UCSD-AML1 (cell line): ENCODE measurements around the gene NEK11.

Experiments
- DNase-seq: peaks from one replicate; lab custom pipeline; 2025; ENCODE audit not compliant: unreplicated experiment; lab: John Stamatoyannopoulos, UW

Gene NEK11

GRCh38 chr3:131125684-131126083 is 99.0 kb downstream of the NEK11 start:
- DNase-seq = no peak

- DNase-seq = no peak
Measured at GRCh38 chr3:131140891-131141290, 114.2 kb downstream of the NEK11 start.

- no peak for DNase-seq
Measured at GRCh38 chr3:131141770-131142169, 115.1 kb downstream of the NEK11 start.

- no peak for DNase-seq
Measured at GRCh38 chr3:131142580-131142979, 115.9 kb downstream of the NEK11 start.

GRCh38 chr3:131143802-131144201 is 117.1 kb downstream of the NEK11 start:
- no peak for DNase-seq

GRCh38 chr3:131147534-131147933 is 120.9 kb downstream of the NEK11 start:
- no peak for DNase-seq

GRCh38 chr3:131158434-131158833 is 131.8 kb downstream of the NEK11 start:
- no peak for DNase-seq

- no peak for DNase-seq
Measured at GRCh38 chr3:131162516-131162915, 135.8 kb downstream of the NEK11 start.

GRCh38 chr3:131167867-131168266 is 141.2 kb downstream of the NEK11 start:
- DNase-seq = no peak

GRCh38 chr3:131169331-131169730 is 142.7 kb downstream of the NEK11 start:
- DNase-seq = no peak

GRCh38 chr3:131172502-131173200 is 146.0 kb downstream of the NEK11 start:
- no peak for DNase-seq

GRCh38 chr3:131174752-131175151 is 148.1 kb downstream of the NEK11 start:
- DNase-seq = peak; percentile 28

- DNase-seq = no peak
Measured at GRCh38 chr3:131178710-131179375, 152.2 kb downstream of the NEK11 start.

GRCh38 chr3:131192701-131193100 is 166.0 kb downstream of the NEK11 start:
- DNase-seq = no peak

- DNase-seq = no peak
Measured at GRCh38 chr3:131193641-131194238, 167.1 kb downstream of the NEK11 start.

- DNase-seq = no peak
Measured at GRCh38 chr3:131194816-131195215, 168.1 kb downstream of the NEK11 start.

- no peak for DNase-seq
Measured at GRCh38 chr3:131200636-131201199, 174.0 kb downstream of the NEK11 start.

- no peak for DNase-seq
Measured at GRCh38 chr3:131216330-131216729, 189.7 kb downstream of the NEK11 start.

GRCh38 chr3:131216801-131217200 is 190.1 kb downstream of the NEK11 start:
- DNase-seq = no peak

- DNase-seq = no peak
Measured at GRCh38 chr3:131217296-131217741, 190.6 kb downstream of the NEK11 start.

GRCh38 chr3:131218196-131218595 is 191.5 kb downstream of the NEK11 start:
- no peak for DNase-seq

GRCh38 chr3:131221731-131222130 is 195.1 kb downstream of the NEK11 start:
- no peak for DNase-seq
